HG02610 (cell line): ENCODE data around the gene ZNF814.
"Not testable (repeated sequence)": the region's sequence is repeated elsewhere in the genome, so short reads cannot be mapped to it uniquely, and the experiment has no call there.

Experiments used
- ATAC-seq: cut with Tn5 transposase; IDR thresholded peaks from one replicate; pipeline ENCODE4 v1.9.1; 2021; ENCODE audit warnings: mild to moderate bottlenecking, moderate library complexity; ENCODE audit not compliant: unreplicated experiment

ZNF814 gene

DNA sequence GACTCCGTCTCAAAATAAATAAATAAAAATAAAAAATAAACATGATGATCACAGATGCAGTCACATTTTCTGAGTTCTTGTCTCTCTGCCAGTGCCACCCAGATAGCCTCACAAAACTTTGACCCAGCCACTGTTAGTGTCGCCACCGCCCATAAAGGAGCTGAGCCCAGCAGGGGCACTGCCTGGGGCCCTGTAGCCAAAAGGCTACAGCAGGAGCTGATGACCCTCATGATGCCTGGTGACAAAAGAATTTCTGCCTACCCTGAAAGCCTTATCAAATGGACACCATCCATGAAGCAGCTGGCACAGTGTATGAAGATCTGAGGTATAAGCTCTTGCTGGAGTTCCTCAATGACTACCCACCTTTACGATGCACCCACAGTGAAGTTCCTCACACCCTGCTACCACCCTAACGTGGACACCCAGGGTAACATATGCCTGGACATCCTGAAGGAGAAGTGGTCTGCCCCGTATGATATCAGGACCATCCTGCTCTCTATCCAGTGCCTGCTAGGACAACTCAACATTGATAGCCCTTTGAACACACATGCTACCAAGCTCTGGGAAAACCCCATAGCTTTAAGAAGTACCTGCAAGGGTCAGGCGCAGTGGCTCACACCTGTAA, 20.9 kb downstream of the ZNF814 start:
- no peak for ATAC-seq

DNA sequence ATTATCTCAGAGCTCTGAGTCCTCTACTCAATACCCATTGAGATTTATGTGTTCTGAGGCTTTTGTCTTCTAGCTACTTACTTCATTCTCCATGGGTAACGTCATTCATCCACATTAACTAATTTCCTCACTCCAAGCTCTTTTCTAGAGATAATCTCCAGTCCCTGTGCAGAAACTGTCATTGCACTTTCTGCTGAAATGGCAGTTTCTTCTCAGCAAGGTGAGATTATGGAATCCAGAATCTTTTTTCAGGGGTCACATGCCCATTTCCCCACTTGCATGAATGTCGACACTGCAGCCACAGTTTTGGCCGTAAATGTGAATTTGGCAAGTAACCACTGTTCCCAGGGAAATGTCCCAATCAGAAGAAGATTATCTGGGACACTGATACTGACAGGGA, 26.5 kb downstream of the ZNF814 start:
- not testable (repeated sequence) for ATAC-seq

DNA sequence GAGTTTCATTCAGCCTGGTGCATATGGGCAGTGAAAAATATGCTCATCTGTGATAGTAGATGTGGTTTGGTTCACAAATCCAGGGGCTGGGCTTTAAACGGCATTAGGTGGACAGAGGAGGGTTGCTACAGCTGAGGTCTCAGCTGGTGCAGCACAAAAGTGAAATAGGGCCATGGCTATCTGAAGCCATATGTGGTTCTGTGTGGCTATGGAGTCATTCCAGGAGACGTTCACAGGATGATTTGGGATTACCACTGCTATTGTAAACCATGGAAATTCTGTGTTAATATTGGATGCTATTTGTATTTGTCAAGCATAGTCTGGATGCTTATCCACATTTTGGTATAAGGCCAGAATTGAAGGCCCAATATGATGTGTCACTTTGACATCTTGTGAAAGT, 34.7 kb downstream of the ZNF814 start:
- not testable (repeated sequence) for ATAC-seq

DNA sequence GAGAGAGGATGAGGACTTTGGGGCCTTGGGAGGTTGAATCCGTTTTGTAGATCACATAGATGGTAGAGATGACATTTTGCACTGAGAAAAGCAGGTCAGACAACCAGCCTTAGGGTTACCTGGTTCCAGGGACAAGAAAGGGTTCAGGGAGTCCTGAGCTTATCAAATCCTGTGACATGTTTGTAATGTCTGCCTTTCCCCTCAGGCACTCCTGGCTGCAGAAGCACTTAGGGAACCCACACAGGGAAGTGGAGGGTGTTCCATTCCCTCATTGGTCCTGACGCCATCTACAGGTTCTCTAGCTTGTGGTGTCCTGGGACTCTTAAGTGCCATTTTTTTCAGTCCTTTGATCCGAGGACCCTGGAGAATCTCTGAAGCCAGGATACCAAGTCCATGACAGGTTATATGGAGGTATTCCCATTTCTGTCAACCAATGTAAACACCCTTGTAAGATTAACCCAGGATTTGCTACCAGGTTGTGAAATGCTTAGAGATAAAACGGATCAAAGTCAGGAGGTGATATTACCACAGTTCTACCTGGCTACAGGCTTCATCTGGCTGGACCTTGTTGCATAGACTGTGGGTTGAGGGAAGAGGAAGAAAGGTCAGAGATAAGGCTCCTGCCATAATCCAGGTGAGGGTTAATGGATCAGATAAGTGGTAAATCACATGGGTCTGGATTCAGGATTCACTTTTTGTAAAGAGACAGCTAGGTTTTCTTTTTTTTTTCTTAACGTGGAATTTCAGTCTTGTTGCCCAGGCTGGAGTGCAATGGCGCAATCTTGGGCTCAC, 36.8 kb downstream of the ZNF814 start:
- ATAC-seq = not testable (repeated sequence)

DNA sequence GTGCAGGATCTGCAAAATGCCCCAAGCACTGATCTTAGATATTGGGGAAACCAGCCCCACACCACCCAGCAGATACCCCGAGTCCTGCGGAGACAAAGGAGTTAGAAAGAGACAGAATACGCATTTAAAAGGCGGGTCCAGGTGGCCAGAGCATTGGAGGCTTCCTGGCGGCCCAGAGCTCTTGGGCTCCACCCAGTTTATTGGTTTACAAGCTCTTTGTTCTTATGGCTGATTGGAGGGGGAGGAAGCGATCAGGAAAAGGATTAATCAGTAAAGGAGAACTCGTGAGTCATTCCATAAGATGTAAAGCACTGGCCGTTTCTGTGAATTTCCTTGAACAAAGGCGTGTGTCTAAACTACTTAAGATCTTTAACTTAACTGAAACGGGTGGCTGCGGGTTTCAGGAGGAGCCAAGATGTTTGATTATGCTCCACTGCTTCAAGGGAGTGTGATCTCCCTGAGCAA, 38.3 kb downstream of the ZNF814 start:
- no peak for ATAC-seq

DNA sequence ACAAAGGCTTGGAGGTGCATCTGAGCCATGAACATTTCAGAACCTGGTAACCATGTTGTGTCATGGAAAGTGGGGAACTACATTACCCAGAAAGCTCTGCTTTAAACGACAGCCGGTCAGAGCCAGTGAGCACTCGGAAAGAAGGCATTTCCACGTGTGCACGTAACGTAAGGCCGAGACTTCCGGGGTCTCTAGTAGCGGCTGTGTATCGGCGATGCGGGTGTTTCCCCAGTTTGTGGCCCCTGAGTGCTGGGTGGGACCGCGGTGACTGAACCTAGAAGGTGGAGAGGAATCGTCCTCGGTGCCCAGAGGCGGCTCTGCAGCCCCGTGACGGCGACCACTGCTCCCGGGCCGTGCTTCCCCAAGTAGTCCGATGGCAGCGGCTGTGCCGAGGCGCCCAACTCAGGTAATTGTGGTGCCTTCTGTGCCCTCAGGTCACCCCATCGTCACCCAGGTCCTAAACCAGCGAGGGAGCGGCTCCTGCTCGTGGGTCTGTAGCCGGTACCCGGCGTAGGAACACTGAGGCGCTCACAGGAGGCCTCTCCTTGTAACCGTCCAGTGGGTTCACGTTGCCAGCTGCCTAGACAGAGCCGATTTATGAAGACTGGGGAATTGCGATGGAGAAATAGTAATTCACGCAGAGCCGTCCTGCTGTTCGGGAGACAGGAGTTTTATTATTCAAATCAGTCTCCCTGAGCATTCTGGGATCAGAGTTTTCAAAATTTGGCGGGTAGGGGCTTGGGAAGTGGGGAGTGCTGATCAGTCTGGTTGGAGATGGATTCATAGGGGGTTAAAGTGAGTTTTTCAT, 39.0 kb downstream of the ZNF814 start, which contains the start of gene ZNF587:
Gene ZNF587, plus strand, starts transcription at position 194 of the 808 bp plus-strand sequence. Its CDS starts 180 bp downstream, at position 374.
- peak; percentile 97 for ATAC-seq

DNA sequence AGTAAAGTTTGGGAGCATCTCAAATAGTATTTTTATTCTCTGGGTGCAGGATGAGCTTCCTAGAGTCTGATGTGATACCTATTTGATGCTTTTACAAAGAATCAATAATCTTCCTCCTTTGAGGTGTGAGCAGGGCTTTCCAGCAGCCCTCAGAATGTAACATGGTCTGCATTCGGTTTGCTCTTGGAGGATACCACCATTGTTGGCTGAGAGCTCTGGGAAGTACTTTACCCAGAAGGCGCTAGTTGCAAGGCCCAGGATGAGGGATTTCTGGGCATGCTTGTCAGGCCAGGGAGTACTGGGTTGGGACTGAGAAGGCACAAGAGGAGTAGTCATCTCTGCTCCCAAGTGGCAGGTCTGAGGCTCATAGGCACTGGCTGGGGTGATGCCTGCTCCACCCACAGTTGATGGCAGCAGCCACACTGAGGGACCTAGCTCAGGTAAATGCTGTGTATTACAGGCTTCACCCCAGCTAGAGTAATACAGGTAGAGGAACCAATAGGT, 39.6 kb downstream of the ZNF814 start:
- ATAC-seq = not testable (repeated sequence)

DNA sequence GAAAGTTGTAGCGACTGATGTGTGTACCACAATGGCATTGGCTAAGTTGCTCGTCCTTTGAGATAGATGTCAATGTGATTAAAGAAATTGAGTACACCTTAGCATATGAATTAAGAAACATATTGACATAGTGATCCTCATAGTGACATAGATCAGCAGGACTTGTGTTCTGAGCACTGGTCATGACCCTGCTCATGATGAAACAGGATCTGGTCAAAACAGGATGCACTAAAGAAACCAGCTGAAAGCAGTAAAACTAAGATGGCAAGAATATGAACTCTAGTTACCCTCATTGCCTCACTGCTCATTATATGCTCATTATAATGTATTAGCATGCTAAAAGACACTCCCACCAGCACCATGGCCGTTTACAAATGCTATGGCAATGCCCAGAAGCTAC, 41.7 kb downstream of the ZNF814 start:
- not testable (repeated sequence) for ATAC-seq

DNA sequence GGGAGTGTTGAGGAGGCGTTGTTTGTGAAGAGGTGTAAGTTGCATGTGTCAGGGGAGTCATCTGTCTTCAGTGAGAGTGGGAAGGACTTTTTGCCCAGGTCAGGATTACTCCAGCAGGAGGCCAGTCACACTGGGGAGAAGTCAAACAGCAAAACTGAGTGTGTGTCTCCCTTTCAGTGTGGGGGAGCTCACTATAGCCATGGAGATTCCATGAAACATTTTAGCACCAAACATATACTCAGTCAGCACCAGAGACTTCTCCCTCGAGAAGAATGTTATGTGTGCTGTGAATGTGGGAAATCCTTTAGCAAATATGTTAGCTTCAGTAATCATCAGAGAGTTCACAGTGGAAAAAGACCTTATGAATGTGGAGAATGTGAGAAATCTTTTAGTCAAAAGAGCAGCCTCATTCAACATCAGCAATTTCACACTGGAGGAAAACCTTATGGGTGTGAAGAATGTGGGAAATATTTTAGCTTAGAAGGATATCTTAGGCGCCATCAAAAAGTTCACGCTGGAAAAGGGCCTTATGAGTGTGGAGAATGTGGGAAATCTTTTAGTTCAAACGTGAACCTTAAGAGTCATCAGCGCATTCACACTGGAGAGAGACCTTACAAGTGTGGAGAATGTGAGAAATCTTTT, 47.6 kb downstream of the ZNF814 start:
- ATAC-seq = no peak

DNA sequence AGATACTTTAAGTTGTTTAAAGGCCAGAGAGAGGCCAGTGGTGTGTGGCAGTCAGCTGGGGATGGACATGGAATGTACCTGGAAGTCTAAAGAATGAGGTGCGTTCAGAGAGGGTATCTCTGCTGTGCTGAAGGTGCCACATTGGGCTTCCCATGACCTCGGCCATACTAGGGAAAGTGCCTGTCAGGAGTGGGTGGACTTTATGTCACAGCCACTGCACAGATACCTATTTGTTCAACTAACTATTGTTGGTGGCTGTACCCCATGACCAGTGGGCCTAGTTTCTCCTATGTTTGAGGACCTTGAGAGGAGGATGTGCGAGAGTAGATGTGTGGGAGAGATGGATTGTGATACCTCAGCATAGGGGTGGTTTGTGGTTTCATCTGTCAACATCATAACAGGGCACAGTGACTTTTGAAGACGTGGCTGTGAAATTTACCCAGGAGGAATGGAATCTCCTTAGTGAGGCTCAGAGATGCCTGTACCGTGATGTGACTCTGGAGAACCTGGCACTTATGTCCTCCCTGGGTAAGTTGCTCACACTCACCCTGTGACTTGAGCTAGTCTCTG, 50.1 kb downstream of the ZNF814 start:
- ATAC-seq = not testable (repeated sequence)

DNA sequence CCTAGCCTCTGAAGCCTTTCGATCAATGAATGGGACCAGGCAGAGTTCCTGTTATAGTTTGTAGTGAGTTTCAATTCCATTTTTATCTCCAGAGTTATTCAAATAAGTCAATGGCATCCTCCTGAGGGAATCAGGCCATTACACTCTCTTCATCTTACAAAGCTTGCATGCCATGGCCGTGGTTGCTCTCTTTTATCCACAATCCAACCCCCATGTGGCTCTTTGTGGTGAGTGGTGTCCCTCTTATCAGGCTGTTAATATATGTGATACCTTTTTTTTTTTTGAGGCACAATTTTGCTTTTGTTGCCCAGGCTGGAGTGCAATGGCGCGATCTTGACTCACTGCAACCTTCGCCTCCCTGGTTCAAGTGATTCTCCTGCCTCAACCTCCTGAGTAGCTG, 51.8 kb downstream of the ZNF814 start:
- ATAC-seq = not testable (repeated sequence)

DNA sequence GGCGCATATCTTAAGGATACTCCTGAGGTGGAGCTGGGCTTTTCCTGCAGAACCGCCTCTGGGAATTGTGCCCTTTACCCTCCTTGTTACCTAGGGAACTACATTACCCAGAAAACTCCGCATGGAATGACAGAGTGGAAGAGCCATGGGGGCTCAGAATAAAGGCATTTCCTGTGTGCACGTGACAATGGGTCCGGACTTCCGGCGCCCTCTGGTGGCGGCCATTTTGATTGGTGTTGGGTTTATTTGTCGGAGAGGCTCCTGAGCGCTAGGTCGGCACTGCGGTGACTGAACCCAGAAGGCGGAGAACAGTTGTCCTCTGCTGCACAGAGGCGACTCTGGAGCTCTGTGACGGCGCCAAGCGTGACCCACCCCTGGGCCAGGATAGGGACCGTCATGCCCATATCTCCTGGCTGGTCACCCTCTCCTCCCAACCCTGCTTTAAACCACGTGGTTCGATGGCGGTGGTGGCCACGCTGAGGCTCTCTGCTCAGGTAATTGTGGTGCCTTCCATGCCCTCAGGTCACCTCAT, 58.7 kb downstream of the ZNF814 start, which contains the start of gene ZNF587B:
Gene ZNF587B, plus strand, starts transcription at position 229 of the 532 bp plus-strand sequence. Its CDS starts 230 bp downstream, at position 459.
- ATAC-seq = no peak

DNA sequence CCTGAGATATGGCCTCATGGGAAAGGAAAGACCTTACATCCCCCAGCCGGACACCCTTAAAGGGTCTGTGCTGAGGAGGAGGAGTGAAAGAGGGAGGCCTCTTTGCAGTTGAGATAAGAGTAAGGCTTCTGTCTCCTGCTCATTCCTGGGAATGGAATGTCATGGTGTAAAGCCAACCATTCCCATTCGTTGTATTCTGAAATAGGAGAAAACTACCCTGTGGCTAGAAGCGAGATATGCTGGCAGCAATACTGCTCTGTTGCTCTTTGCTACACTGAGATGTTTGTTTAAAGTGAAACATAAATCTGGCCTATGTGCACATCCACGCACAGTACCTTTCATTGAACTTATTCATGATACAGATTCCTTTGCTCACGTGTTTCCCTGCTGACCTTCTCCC, 59.5 kb downstream of the ZNF814 start:
- ATAC-seq = no peak

DNA sequence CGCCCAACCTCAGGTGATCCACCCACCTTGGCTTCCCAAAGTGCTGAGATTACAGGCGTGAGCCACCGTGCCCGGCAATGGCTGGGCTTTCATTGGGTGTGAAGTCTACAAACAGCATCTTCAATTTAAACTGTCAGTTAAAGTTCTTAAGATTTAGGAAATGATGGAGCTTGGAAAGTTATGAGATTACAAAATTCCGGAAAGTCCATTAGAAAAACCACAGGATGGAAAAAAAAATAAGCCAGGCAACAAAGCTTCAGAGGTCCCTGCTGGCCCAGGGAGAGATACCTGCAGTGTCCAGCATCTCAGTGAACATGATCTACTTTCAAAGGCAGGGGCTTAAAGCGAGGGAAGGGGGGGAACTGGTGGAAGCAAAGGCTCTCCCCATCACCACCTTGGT, 63.3 kb downstream of the ZNF814 start:
- no peak for ATAC-seq

DNA sequence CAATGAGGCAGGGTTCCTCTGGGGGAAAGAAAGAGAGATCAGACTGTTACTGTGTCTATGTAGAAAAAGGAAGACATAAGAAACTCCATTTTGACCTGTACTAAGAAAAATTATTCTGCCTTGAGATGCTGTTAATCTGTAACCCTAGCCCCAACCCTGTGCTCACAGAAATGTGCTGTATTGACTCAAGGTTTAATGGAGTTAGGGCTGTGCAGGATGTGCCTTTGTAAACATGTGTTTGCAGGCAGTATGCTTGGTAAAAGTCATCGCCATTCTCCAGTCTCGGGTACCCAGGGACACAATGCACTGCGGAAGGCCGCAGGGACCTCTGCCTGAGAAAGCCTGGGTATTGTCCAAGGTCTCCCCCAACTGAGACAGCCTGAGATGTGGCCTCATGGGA, 65.2 kb downstream of the ZNF814 start:
- not testable (repeated sequence) for ATAC-seq

DNA sequence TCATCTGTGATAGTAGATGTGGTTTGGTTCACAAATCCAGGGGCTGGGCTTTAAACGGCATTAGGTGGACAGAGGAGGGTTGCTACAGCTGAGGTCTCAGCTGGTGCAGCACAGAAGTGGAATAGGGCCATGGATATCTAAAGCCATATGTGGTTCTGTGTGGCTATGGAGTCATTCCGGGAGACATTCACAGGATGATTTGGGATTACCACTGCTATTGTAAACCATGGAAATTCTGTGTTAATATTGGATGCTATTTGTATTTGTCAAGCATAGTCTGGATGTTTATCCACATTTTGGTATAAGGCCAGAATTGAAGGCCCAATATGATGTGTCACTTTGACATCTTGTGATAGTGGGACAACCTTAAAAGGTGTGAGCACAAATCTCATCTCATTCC, 65.7 kb downstream of the ZNF814 start:
- not testable (repeated sequence) for ATAC-seq

DNA sequence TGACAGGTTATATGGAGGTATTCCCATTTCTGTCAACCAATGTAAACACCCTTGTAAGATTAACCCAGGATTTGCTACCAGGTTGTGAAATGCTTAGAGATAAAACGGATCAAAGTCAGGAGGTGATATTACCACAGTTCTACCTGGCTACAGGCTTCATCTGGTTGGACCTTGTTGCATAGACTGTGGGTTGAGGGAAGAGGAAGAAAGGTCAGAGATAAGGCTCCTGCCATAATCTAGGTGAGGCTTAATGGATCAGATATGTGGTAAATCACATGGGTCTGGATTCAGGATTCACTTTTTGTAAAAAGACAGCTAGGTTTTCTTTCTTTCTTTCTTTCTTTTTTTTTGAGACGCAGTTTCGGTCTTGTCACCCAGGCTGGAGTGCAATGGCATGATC, 67.3 kb downstream of the ZNF814 start:
- ATAC-seq = not testable (repeated sequence)

DNA sequence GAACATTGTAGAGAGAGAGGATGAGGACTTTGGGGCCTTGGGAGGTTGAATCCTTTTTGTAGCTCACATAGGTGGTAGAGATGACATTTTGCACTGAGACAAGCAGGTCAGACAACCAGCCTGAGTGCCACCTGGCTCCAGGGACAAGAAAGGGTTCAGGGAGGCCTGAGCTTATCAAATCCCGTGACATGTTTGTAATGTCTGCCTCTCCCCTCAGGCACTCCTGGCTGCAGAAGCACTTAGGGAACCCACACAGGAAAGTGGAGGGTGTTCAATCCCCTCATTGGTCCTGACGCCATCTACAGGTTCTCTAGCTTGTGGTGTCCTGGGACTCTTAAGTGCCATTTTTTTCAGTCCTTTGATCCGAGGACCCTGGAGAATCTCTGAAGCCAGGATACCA, 67.7 kb downstream of the ZNF814 start:
- ATAC-seq = not testable (repeated sequence)

DNA sequence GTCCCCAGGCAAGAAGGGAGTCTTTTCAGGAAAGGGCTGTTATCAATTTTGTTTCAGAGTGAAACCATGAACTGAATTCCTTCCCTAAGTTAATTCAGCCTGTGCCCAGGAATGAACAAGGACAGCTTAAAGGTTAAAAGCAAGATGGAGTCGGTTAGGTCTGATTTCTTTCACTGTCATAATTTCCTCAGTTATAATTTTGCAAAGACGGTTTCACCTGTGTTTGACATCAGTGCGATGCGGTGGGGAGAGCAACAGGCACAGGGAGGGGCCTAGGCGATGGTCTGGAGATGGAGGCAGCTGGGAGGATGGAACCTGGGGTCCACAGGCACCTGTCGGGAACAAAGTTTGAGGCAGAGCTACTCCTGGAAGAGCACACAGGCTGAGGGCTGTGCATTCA, 68.2 kb downstream of the ZNF814 start:
- ATAC-seq = no peak
